ENCODE data around the gene DMRT1.

The DMRT1 gene

DNA sequence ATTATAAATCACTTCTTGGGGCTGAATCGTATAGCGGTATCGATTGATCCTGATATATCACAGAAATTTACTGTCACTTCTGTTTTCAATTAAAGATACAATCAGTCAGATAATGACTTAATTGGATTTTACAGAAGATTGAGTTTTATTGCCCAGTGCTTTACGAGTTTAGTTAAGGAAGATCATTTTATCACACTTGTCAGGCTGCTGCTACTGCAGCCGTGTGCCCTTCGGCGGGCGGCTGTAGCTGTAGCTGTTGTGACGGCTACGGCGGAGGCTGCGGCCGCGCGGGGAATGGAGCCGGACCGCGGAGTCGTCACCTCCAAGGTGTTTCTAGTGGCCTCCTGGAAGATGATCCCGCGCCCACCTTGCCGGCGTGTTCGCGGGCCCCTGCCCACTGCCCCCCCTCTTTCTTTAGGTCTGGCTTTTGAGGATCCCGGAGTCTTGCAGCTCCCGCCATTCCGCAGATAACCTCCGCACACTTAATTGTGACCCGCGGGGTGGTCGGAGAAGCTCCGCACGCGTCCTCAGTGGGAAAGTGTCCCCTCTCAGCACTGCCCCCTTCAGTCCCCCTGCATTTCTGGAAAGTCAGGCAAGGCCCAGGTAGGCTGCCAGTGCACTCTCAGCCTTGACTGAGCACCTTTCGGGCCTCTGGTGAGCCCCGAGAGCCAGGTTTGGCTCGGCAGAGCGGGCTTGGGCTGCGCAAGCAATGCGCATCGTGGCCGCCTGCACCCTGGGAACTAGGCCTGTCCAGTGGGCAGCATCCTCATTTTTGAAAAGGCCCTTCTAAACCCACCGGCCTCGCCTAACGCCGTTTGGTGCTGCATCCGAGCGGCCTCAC lies 128.0 kb downstream of the DMRT1 start (continued):
- TF ChIP-seq SETDB1 (IDR thresholded peaks at IDR 0.05; ENCODE audit: insufficient read length, low read length) (no peak), ZNF621 (tag by site-specific recombination; IDR thresholded peaks at IDR 0.05) (no peak), IKZF3 (tag by site-specific recombination; IDR thresholded peaks at IDR 0.05) (no peak), ZNF354C (tag by site-specific recombination; IDR thresholded peaks at IDR 0.05; ENCODE audit: borderline replicate concordance, low read depth) (no peak), ZNF211 (tag by site-specific recombination; IDR thresholded peaks at IDR 0.05; ENCODE audit: low read depth) (no peak), ZSCAN30 (tag by site-specific recombination; IDR thresholded peaks at IDR 0.05) (peak; percentile 29; the same call in 1 of the 2 replicates), ZNF600 (tag by site-specific recombination; IDR thresholded peaks at IDR 0.05) (no peak), ZFP3 (tag by site-specific recombination; IDR thresholded peaks at IDR 0.05; ENCODE audit: low read depth) (no peak), ZSCAN23 (tag by site-specific recombination; IDR thresholded peaks at IDR 0.05) (no peak), ZNF433 (tag by site-specific recombination; IDR thresholded peaks at IDR 0.05; ENCODE audit: low read depth) (no peak), ZNF585B (tag by site-specific recombination; IDR thresholded peaks at IDR 0.05) (0 out of 2 replicates have a peak, but pooled peaks have one; percentile 27), ZNF501 (tag by site-specific recombination; IDR thresholded peaks at IDR 0.05) (no peak), ZNF140 (tag by site-specific recombination; IDR thresholded peaks at IDR 0.05) (no peak), ZFP37 (tag by site-specific recombination; IDR thresholded peaks at IDR 0.05) (no peak), RBAK (tag by site-specific recombination; IDR thresholded peaks at IDR 0.05) (no peak), ZBTB8A (tag by site-specific recombination; IDR thresholded peaks at IDR 0.05) (peak; percentile 83), ZNF677 (tag by site-specific recombination; IDR thresholded peaks at IDR 0.05) (no peak), KLF9 (tag by site-specific recombination; IDR thresholded peaks at IDR 0.05; ENCODE audit: low read depth) (no peak)
- TF ChIP-seq, protein P1, sequence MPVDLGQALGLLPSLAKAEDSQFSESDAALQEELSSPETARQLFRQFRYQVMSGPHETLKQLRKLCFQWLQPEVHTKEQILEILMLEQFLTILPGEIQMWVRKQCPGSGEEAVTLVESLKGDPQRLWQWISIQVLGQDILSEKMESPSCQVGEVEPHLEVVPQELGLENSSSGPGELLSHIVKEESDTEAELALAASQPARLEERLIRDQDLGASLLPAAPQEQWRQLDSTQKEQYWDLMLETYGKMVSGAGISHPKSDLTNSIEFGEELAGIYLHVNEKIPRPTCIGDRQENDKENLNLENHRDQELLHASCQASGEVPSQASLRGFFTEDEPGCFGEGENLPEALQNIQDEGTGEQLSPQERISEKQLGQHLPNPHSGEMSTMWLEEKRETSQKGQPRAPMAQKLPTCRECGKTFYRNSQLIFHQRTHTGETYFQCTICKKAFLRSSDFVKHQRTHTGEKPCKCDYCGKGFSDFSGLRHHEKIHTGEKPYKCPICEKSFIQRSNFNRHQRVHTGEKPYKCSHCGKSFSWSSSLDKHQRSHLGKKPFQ (tag by site-specific recombination; IDR thresholded peaks at IDR 0.05): no peak
- TF ChIP-seq, protein P2, sequence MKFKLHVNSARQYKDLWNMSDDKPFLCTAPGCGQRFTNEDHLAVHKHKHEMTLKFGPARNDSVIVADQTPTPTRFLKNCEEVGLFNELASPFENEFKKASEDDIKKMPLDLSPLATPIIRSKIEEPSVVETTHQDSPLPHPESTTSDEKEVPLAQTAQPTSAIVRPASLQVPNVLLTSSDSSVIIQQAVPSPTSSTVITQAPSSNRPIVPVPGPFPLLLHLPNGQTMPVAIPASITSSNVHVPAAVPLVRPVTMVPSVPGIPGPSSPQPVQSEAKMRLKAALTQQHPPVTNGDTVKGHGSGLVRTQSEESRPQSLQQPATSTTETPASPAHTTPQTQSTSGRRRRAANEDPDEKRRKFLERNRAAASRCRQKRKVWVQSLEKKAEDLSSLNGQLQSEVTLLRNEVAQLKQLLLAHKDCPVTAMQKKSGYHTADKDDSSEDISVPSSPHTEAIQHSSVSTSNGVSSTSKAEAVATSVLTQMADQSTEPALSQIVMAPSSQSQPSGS (tag by site-specific recombination; IDR thresholded peaks at IDR 0.05; ENCODE audit: low read depth): no peak
- TF ChIP-seq, protein P3, sequence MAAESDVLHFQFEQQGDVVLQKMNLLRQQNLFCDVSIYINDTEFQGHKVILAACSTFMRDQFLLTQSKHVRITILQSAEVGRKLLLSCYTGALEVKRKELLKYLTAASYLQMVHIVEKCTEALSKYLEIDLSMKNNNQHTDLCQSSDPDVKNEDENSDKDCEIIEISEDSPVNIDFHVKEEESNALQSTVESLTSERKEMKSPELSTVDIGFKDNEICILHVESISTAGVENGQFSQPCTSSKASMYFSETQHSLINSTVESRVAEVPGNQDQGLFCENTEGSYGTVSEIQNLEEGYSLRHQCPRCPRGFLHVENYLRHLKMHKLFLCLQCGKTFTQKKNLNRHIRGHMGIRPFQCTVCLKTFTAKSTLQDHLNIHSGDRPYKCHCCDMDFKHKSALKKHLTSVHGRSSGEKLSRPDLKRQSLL (tag by site-specific recombination; IDR thresholded peaks at IDR 0.05): no peak
- TF ChIP-seq, protein P4, sequence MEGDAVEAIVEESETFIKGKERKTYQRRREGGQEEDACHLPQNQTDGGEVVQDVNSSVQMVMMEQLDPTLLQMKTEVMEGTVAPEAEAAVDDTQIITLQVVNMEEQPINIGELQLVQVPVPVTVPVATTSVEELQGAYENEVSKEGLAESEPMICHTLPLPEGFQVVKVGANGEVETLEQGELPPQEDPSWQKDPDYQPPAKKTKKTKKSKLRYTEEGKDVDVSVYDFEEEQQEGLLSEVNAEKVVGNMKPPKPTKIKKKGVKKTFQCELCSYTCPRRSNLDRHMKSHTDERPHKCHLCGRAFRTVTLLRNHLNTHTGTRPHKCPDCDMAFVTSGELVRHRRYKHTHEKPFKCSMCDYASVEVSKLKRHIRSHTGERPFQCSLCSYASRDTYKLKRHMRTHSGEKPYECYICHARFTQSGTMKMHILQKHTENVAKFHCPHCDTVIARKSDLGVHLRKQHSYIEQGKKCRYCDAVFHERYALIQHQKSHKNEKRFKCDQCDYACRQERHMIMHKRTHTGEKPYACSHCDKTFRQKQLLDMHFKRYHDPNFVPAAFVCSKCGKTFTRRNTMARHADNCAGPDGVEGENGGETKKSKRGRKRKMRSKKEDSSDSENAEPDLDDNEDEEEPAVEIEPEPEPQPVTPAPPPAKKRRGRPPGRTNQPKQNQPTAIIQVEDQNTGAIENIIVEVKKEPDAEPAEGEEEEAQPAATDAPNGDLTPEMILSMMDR (tag by site-specific recombination; IDR thresholded peaks at IDR 0.05): no peak
- TF ChIP-seq, protein P5, sequence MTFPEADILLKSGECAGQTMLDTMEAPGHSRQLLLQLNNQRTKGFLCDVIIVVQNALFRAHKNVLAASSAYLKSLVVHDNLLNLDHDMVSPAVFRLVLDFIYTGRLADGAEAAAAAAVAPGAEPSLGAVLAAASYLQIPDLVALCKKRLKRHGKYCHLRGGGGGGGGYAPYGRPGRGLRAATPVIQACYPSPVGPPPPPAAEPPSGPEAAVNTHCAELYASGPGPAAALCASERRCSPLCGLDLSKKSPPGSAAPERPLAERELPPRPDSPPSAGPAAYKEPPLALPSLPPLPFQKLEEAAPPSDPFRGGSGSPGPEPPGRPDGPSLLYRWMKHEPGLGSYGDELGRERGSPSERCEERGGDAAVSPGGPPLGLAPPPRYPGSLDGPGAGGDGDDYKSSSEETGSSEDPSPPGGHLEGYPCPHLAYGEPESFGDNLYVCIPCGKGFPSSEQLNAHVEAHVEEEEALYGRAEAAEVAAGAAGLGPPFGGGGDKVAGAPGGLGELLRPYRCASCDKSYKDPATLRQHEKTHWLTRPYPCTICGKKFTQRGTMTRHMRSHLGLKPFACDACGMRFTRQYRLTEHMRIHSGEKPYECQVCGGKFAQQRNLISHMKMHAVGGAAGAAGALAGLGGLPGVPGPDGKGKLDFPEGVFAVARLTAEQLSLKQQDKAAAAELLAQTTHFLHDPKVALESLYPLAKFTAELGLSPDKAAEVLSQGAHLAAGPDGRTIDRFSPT (tag by site-specific recombination; IDR thresholded peaks at IDR 0.05): peak; percentile 36; the same call in 1 of the 2 replicates
- TF ChIP-seq, protein P6, sequence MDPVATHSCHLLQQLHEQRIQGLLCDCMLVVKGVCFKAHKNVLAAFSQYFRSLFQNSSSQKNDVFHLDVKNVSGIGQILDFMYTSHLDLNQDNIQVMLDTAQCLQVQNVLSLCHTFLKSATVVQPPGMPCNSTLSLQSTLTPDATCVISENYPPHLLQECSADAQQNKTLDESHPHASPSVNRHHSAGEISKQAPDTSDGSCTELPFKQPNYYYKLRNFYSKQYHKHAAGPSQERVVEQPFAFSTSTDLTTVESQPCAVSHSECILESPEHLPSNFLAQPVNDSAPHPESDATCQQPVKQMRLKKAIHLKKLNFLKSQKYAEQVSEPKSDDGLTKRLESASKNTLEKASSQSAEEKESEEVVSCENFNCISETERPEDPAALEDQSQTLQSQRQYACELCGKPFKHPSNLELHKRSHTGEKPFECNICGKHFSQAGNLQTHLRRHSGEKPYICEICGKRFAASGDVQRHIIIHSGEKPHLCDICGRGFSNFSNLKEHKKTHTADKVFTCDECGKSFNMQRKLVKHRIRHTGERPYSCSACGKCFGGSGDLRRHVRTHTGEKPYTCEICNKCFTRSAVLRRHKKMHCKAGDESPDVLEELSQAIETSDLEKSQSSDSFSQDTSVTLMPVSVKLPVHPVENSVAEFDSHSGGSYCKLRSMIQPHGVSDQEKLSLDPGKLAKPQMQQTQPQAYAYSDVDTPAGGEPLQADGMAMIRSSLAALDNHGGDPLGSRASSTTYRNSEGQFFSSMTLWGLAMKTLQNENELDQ (tag by site-specific recombination; IDR thresholded peaks at IDR 0.05; ENCODE audit: low read depth): no peak
- TF ChIP-seq, protein P7, sequence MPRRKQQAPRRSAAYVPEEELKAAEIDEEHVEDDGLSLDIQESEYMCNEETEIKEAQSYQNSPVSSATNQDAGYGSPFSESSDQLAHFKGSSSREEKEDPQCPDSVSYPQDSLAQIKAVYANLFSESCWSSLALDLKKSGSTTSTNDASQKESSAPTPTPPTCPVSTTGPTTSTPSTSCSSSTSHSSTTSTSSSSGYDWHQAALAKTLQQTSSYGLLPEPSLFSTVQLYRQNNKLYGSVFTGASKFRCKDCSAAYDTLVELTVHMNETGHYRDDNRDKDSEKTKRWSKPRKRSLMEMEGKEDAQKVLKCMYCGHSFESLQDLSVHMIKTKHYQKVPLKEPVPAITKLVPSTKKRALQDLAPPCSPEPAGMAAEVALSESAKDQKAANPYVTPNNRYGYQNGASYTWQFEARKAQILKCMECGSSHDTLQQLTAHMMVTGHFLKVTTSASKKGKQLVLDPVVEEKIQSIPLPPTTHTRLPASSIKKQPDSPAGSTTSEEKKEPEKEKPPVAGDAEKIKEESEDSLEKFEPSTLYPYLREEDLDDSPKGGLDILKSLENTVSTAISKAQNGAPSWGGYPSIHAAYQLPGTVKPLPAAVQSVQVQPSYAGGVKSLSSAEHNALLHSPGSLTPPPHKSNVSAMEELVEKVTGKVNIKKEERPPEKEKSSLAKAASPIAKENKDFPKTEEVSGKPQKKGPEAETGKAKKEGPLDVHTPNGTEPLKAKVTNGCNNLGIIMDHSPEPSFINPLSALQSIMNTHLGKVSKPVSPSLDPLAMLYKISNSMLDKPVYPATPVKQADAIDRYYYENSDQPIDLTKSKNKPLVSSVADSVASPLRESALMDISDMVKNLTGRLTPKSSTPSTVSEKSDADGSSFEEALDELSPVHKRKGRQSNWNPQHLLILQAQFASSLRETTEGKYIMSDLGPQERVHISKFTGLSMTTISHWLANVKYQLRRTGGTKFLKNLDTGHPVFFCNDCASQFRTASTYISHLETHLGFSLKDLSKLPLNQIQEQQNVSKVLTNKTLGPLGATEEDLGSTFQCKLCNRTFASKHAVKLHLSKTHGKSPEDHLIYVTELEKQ (tag by site-specific recombination; IDR thresholded peaks at IDR 0.05; ENCODE audit: borderline replicate concordance): 0 out of 2 replicates have a peak, but pooled peaks have one; percentile 41

Data from HEK293 (cell line).